Measurements from ENCODE around the gene FHIT.

DNA sequence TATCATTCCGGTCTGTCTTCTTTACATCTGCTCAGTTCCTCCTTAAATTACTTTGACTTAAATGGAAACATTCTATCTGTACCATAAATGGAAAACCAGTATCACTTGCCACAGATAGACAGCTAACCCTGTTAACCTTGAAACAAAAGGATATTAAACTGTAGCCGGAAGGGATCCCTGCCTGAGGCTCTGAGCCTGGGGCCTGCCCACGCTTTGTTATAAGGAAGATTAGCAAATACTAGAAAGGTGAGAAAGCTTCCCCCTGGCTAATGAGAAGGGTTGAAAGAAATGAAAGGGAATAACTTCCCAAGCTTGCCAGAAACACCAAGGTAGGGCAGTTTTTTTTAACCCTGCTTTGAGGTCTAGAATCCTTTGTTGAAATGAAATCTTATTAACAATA lies 927.6 kb downstream of the FHIT start:
- TF ChIP-seq, protein P1, sequence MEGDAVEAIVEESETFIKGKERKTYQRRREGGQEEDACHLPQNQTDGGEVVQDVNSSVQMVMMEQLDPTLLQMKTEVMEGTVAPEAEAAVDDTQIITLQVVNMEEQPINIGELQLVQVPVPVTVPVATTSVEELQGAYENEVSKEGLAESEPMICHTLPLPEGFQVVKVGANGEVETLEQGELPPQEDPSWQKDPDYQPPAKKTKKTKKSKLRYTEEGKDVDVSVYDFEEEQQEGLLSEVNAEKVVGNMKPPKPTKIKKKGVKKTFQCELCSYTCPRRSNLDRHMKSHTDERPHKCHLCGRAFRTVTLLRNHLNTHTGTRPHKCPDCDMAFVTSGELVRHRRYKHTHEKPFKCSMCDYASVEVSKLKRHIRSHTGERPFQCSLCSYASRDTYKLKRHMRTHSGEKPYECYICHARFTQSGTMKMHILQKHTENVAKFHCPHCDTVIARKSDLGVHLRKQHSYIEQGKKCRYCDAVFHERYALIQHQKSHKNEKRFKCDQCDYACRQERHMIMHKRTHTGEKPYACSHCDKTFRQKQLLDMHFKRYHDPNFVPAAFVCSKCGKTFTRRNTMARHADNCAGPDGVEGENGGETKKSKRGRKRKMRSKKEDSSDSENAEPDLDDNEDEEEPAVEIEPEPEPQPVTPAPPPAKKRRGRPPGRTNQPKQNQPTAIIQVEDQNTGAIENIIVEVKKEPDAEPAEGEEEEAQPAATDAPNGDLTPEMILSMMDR (conservative IDR thresholded peaks at IDR 0.05), result no peak
- TF ChIP-seq EZH2 (IDR thresholded peaks at IDR 0.05; ENCODE audit: low read depth), result no peak

Measured in PC-9 (cell line).